Measurements from ENCODE around the gene SYCP3.

SYCP3 gene

DNA sequence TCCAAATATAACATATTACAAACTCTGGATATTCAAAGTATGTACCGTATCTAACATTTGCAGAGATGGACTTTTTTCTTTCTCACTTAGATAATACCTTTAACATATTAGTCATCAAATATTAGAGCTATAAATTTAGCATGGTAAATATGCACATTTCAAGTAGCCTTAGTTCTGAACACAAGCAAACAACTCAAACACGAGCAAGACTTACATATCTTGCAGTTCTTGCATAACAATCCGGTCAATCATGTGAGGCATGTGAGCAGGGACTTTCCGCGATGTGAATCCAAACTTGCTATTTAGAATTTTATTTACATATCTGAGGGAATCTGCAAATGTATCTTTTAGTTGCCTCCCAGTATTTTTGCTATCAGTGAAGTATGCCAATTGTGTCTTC is 22.1 kb upstream of the SYCP3 start:
- Histone ChIP-seq H3K4me3 (replicated peaks; ENCODE audit: insufficient read depth, low read length) (no peak overlapping the region), H3K27ac (replicated peaks) (no peak overlapping the region), H3K27me3 (ENCODE audit: insufficient read depth, poor library complexity, severe bottlenecking) (no peaks in the 10 kb centered on the region)
- TF ChIP-seq GABPA (IDR thresholded peaks at IDR 0.05; ENCODE audit: low read depth), result no peak
- TF ChIP-seq POLR2AphosphoS5 (IDR thresholded peaks at IDR 0.05; ENCODE audit: low read depth), result no peak
- TF ChIP-seq, protein P1, sequence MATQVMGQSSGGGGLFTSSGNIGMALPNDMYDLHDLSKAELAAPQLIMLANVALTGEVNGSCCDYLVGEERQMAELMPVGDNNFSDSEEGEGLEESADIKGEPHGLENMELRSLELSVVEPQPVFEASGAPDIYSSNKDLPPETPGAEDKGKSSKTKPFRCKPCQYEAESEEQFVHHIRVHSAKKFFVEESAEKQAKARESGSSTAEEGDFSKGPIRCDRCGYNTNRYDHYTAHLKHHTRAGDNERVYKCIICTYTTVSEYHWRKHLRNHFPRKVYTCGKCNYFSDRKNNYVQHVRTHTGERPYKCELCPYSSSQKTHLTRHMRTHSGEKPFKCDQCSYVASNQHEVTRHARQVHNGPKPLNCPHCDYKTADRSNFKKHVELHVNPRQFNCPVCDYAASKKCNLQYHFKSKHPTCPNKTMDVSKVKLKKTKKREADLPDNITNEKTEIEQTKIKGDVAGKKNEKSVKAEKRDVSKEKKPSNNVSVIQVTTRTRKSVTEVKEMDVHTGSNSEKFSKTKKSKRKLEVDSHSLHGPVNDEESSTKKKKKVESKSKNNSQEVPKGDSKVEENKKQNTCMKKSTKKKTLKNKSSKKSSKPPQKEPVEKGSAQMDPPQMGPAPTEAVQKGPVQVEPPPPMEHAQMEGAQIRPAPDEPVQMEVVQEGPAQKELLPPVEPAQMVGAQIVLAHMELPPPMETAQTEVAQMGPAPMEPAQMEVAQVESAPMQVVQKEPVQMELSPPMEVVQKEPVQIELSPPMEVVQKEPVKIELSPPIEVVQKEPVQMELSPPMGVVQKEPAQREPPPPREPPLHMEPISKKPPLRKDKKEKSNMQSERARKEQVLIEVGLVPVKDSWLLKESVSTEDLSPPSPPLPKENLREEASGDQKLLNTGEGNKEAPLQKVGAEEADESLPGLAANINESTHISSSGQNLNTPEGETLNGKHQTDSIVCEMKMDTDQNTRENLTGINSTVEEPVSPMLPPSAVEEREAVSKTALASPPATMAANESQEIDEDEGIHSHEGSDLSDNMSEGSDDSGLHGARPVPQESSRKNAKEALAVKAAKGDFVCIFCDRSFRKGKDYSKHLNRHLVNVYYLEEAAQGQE (IDR thresholded peaks at IDR 0.05; ENCODE audit: insufficient replicate concordance, low read depth), result no peak
- TF ChIP-seq SPI1 (IDR thresholded peaks at IDR 0.05; ENCODE audit: borderline replicate concordance, low read depth), result no peak
- TF ChIP-seq, protein P2, sequence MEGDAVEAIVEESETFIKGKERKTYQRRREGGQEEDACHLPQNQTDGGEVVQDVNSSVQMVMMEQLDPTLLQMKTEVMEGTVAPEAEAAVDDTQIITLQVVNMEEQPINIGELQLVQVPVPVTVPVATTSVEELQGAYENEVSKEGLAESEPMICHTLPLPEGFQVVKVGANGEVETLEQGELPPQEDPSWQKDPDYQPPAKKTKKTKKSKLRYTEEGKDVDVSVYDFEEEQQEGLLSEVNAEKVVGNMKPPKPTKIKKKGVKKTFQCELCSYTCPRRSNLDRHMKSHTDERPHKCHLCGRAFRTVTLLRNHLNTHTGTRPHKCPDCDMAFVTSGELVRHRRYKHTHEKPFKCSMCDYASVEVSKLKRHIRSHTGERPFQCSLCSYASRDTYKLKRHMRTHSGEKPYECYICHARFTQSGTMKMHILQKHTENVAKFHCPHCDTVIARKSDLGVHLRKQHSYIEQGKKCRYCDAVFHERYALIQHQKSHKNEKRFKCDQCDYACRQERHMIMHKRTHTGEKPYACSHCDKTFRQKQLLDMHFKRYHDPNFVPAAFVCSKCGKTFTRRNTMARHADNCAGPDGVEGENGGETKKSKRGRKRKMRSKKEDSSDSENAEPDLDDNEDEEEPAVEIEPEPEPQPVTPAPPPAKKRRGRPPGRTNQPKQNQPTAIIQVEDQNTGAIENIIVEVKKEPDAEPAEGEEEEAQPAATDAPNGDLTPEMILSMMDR (IDR thresholded peaks at IDR 0.05; ENCODE audit: insufficient read depth, low read length), result no peak
- DNase-seq (ENCODE audit: low read depth in 1 of 2, low spot score in 1 of 2), result no peak

DNA sequence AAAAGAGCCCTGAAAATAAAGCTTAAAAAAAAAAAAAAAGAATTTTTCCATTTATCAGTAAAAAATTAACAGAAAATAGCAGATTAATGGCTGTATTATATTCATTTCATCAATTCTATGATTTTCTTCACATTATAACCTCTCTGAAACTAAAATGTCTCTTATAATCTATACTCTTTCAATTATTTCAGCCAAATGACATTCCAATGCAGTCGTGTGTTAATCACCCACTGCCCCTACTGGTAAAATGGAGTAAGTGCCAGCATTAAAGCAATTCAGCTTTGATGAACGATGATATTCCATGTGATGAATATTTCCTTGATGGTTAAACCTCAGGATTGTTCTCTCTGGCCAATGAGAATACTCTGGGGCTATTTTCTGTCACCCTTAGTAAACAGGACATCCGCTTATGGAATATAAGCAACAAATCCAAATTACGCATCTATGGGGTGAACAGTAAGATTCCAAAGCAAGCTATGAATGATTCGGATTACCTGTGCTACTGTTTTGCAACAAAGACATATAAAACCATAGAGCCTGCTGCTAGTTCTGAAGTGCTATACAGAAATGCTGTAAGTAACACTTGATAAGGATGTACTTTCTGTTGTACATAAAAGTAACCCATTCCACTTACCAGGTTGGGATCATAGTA is 20.3 kb upstream of the SYCP3 start:
- no peak for TF ChIP-seq POLR2AphosphoS5 (IDR thresholded peaks at IDR 0.05; ENCODE audit: low read depth)
- TF ChIP-seq, protein P1 (IDR thresholded peaks at IDR 0.05; ENCODE audit: insufficient replicate concordance, low read depth), result no peak
- no peak for TF ChIP-seq GABPA (IDR thresholded peaks at IDR 0.05; ENCODE audit: low read depth)
- TF ChIP-seq SPI1 (IDR thresholded peaks at IDR 0.05; ENCODE audit: borderline replicate concordance, low read depth), result no peak
- TF ChIP-seq, protein P2 (IDR thresholded peaks at IDR 0.05; ENCODE audit: insufficient read depth, low read length), result peak; percentile 83
- Histone ChIP-seq H3K27ac (replicated peaks) (no peak overlapping the region), H3K4me3 (replicated peaks; ENCODE audit: insufficient read depth, low read length) (no peak overlapping the region), H3K27me3 (ENCODE audit: insufficient read depth, poor library complexity, severe bottlenecking) (no peaks in the 10 kb centered on the region)
- no peak for DNase-seq (ENCODE audit: low read depth in 1 of 2, low spot score in 1 of 2)

DNA sequence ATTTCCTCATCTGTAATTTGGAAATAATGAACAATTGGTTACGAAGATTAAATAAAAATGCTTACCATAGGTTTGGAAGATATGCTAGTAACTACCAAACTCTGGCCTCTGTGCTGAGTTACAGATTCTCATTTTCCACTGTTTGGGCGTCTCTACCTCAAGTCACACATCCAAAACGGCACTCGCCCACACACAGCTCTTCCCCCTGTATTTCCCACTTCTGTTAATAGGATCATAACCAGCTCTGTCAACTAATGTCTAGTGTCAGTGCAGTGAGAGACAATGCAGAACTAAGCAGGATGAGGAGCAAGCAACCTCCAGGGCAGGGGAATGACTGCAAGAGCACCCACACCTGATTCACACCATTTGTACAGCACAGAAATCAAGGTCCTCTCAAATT is 10.9 kb upstream of the SYCP3 start:
- no peak for TF ChIP-seq POLR2AphosphoS5 (IDR thresholded peaks at IDR 0.05; ENCODE audit: low read depth)
- TF ChIP-seq, protein P1 (IDR thresholded peaks at IDR 0.05; ENCODE audit: insufficient replicate concordance, low read depth), result no peak
- TF ChIP-seq, protein P2 (IDR thresholded peaks at IDR 0.05; ENCODE audit: insufficient read depth, low read length), result no peak
- no peak for TF ChIP-seq GABPA (IDR thresholded peaks at IDR 0.05; ENCODE audit: low read depth)
- no peak for TF ChIP-seq SPI1 (IDR thresholded peaks at IDR 0.05; ENCODE audit: borderline replicate concordance, low read depth)
- Histone ChIP-seq H3K4me3 (replicated peaks; ENCODE audit: insufficient read depth, low read length) (no peak overlapping the region), H3K27me3 (ENCODE audit: insufficient read depth, poor library complexity, severe bottlenecking) (no peaks in the 10 kb centered on the region), H3K27ac (replicated peaks) (no peak overlapping the region)
- no peak for DNase-seq (ENCODE audit: low read depth in 1 of 2, low spot score in 1 of 2)

All from HL-60 (cell line).